ENCODE results near the gene FKBP3.
"Not testable (repeated sequence)": the region's sequence is repeated elsewhere in the genome, so short reads cannot be mapped to it uniquely, and the experiment has no call there.

The FKBP3 gene

GRCh38 chr14:45112896-45113781, 21.1 kb downstream of the FKBP3 start:
- no peak for DNase-seq

- DNase-seq, result no peak
Measured at GRCh38 chr14:45104561-45104960, 29.7 kb downstream of the FKBP3 start.

- no peak for DNase-seq
Measured at GRCh38 chr14:45103806-45104205, 30.5 kb downstream of the FKBP3 start.

- no peak for DNase-seq
Measured at GRCh38 chr14:45096218-45096617, 38.1 kb downstream of the FKBP3 start.

- DNase-seq, result no peak
Measured at GRCh38 chr14:45095143-45095542, 39.1 kb downstream of the FKBP3 start.

GRCh38 chr14:45094275-45094674, 40.0 kb downstream of the FKBP3 start:
- no peak for DNase-seq

- DNase-seq, result no peak
Measured at GRCh38 chr14:45091710-45092109, 42.6 kb downstream of the FKBP3 start.

- DNase-seq, result no peak
Measured at GRCh38 chr14:45089813-45090212, 44.5 kb downstream of the FKBP3 start.

GRCh38 chr14:45084946-45085346, 49.3 kb downstream of the FKBP3 start:
- no peak for DNase-seq

GRCh38 chr14:45083976-45084722, 50.1 kb downstream of the FKBP3 start, which contains the start of gene PRPF39:
PRPF39 (plus strand) TSS chr14:45084116; CDS start chr14:45095240, 11,124 bp downstream.
- DNase-seq, result peak; percentile 94

GRCh38 chr14:45083617-45083975, 50.7 kb downstream of the FKBP3 start:
- no peak for DNase-seq

- no peak for DNase-seq
Measured at GRCh38 chr14:45082420-45082819, 51.9 kb downstream of the FKBP3 start.

- DNase-seq, result not testable (repeated sequence)
Measured at GRCh38 chr14:45081096-45081495, 53.2 kb downstream of the FKBP3 start.

GRCh38 chr14:45080416-45080968, 53.8 kb downstream of the FKBP3 start:
- DNase-seq, result not testable (repeated sequence)

GRCh38 chr14:45078323-45078722, 56.0 kb downstream of the FKBP3 start:
- no peak for DNase-seq

- DNase-seq, result no peak
Measured at GRCh38 chr14:45073231-45073879, 60.9 kb downstream of the FKBP3 start.

- DNase-seq, result no peak
Measured at GRCh38 chr14:45072126-45072525, 62.2 kb downstream of the FKBP3 start.

- no peak for DNase-seq
Measured at GRCh38 chr14:45070215-45070614, 64.1 kb downstream of the FKBP3 start.

GRCh38 chr14:45068396-45068795, 65.9 kb downstream of the FKBP3 start:
- DNase-seq, result no peak

GRCh38 chr14:45066667-45067066, 67.6 kb downstream of the FKBP3 start:
- DNase-seq, result no peak

- no peak for DNase-seq
Measured at GRCh38 chr14:45065956-45066355, 68.3 kb downstream of the FKBP3 start.

All from stimulated activated CD4-positive, alpha-beta T cell treated with anti-CD3 and anti-CD28 coated beads, Interleukin-2, amount 100 ng/mL, for 48 hours (primary cell).